Cardiac atrium fibroblast (primary cell): ENCODE data around the gene PAGE2. TPM values are rescaled to one million over a fixed set of nuclear protein-coding genes. Genes with fewer than 3 reads are reported as not detected.

Experiments used
- total RNA-seq: library from RNA; depleted of rRNA; stranded (reverse); fragments of >200 nt; gene quantifications from 2 replicates; pipeline ENCODE4 v1.2.3, GENCODE V29; 2015

PAGE2 gene
- total RNA-seq = not detected in 2 replicates

GRCh38 chrX:55088795-55089489, at the start of gene PAGE2:
Gene PAGE2 (plus strand): TSS chrX:55089018. CDS start chrX:55090021, 1,003 bp downstream.

GRCh38 chrX:55074851-55075467, 13.9 kb upstream of the PAGE2 start, which contains the start of gene PAGE2B:
Gene PAGE2B (plus strand): TSS chrX:55075030. CDS start chrX:55076042, 1,012 bp downstream.

Other genes starting within 250 kb of the PAGE2 start
- gene TRO, start 168.2 kb upstream of the PAGE2 start, total RNA-seq = 4.9 and 9.9 TPM in 2 replicates
- not detected in 2 replicates for gene PFKFB1, start 94.8 kb upstream of the PAGE2 start, total RNA-seq
- 11.2 and 12.3 TPM in 2 replicates for gene APEX2, start 88.7 kb upstream of the PAGE2 start, total RNA-seq
- not detected in 2 replicates for gene ALAS2, start 58.0 kb upstream of the PAGE2 start, total RNA-seq
- not detected in 2 replicates for gene PAGE2B, start 14.0 kb upstream of the PAGE2 start, total RNA-seq
- gene PAGE5, start 131.3 kb downstream of the PAGE2 start, total RNA-seq = not detected in 2 replicates
- not detected in 2 replicates for gene PAGE3, start 175.9 kb downstream of the PAGE2 start, total RNA-seq